Uterus (tissue), 4 donors: Measurements from ENCODE around the gene SLC49A3. TPM values are rescaled to one million over a fixed set of nuclear protein-coding genes. Genes with fewer than 3 reads are reported as not detected.
"Not testable (repeated sequence)": the region's sequence is repeated elsewhere in the genome, so short reads cannot be mapped to it uniquely, and the experiment has no call there.

ENCODE experiments used
- DNase-seq, 2 donors: peaks; one replicate each; pipeline ENCODE4 v3.0.0-alpha.2; 2019 to 2020
- H3K27ac ChIP-seq, 2 donors: fragments of 200-600 bp; sonication (generic); 1 replicate in 1 of 2; 2 replicates in 1 of 2; pipeline ENCODE4 v1.5.1; 2016 to 2018
- H3K27me3 ChIP-seq, 2 donors: fragments of 200-600 bp; sonication (generic); one replicate each; pipeline ENCODE4 v1.5.1; 2018 to 2019; ENCODE audit warnings: control low read depth in 1 of 2
- H3K36me3 ChIP-seq, 2 donors: fragments of 200-600 bp; sonication (generic); one replicate each; pipeline ENCODE4 v1.5.1; 2019; ENCODE audit warnings: control low read depth in 1 of 2
- H3K4me1 ChIP-seq, 2 donors: fragments of 200-600 bp; sonication (generic); one replicate each; pipeline ENCODE4 v1.5.1; 2018 to 2019; ENCODE audit warnings: control low read depth in 1 of 2
- H3K4me3 ChIP-seq, 2 donors: fragments of 200-600 bp; sonication (generic); 1 replicate in 1 of 2; 2 replicates in 1 of 2; pipeline ENCODE4 v1.5.1; 2018 to 2019; ENCODE audit warnings: mild to moderate bottlenecking in 1 of 2
- H3K9me3 ChIP-seq, 2 donors: fragments of 200-600 bp; sonication (generic); one replicate each; pipeline ENCODE4 v1.5.1; 2019; ENCODE audit warnings: control low read depth in 1 of 2
- CTCF ChIP-seq, 4 experiments: fragments of 200-600 bp in 2 of 4; fragments of 450-650 bp in 2 of 4; sonication (generic) in 2 of 4; IDR thresholded peaks; one replicate each; pipeline ENCODE4 v1.5.1; 2016 to 2019; ENCODE audit warnings: antibody characterized with exemption in 4 of 4, mild to moderate bottlenecking in 2 of 4, moderate library complexity in 1 of 4
- POLR2A ChIP-seq, 2 donors: fragments of 450-650 bp; IDR thresholded peaks; one replicate each; pipeline ENCODE4 v1.6.1; 2016; ENCODE audit warnings: antibody characterized with exemption in 2 of 2, mild to moderate bottlenecking in 1 of 2, moderate library complexity in 1 of 2
- intact Hi-C: fragments of 100-400 bp; cut with DNase I; formaldehyde crosslinking; loops from one replicate; pipeline ENCODE4 v1.15.1; 2023; ENCODE audit warnings: low total_unique reads
- total RNA-seq, 4 donors: library from RNA; depleted of rRNA in 3 of 4; stranded (reverse); fragments of >200 nt in 3 of 4; gene quantifications; one replicate each; pipeline versions ENCODE4 v1.1.0 to v1.2.4, GENCODE V29; 2014 to 2023
- donor health status: DM: yes; HTN: yes; CAD: no.

Gene SLC49A3
- total RNA-seq, 4 donors from 2014 or later, result 1.2 to 12.6 (median 2.8) TPM

DNA sequence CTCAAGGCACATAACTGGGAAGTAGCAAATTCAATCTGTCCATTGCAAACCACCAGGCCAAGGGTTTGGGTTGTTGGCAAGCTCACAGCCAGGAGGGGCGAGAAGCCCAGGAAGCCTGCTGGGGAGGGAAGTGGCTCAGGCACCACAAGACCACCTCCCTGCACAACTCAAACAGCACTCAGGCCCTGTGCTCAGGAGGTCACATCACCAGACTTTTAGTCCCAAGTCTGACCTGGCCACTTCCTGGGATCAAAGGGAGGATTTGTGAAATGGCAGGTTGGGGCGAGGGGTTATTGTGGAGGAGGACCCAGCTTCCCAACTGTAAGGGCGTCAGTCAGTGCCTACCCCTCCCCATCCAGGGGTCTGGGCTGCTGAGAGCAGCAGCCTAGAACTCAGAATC lies 17.2 kb downstream of the SLC49A3 start:
- Histone ChIP-seq H3K4me3 (no peak overlapping the region), H3K36me3 (no peaks in the 10 kb centered on the region), H3K27ac (no peak overlapping the region), H3K9me3 (no peaks in the 10 kb centered on the region), H3K4me1 (peaks cover 6 to 7% of the 10 kb centered on the region in 2 donors), H3K27me3 (no peaks in the 10 kb centered on the region)
- no peak for DNase-seq
- intact Hi-C loops, result no loop called here
- TF ChIP-seq POLR2A (IDR thresholded peaks at IDR 0.05) (no peak), CTCF (IDR thresholded peaks at IDR 0.05) (no peak)

DNA sequence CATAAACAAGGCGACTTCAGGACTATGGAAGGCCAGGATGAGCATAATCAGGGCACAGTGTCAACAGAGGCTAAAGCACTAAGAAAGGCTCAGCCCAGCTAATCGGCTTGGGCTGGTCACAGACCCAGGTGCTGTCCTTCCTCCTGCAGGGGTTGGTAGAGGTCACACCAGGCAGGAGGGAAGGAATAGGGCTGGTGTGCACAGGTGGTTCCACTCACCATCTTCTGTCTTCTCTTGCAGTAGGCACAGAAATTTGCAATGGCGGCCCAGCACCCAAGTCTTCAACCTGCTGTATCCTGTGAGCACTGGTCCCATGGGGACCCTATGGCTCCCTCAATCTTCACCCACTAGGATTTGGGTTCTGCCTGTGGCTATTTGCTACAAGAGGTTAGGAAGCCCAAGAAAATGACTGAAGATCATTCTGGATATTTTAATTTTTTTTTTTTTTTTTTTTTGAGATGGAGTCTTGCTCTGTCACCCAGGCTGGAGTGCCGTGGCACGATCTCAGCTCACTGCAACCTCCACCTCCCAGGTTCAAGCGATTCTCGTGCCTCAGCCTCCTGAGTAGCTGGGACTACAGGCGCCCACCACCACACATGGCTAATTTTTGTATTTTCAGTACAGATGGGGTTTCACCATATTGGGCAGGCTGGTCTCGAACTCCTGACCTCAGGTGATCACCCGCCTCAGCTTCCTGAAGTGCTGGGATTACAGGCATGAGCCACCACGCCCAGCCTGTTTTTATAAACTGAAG lies 19.0 kb downstream of the SLC49A3 start:
- DNase-seq, H3K27me3 ChIP-seq, H3K27ac ChIP-seq, H3K4me3 ChIP-seq, intact Hi-C loops, H3K4me1 ChIP-seq, H3K9me3 ChIP-seq, H3K36me3 ChIP-seq: not testable (repeated sequence)

- H3K27me3 ChIP-seq, H3K4me1 ChIP-seq, DNase-seq, H3K4me3 ChIP-seq, H3K9me3 ChIP-seq, H3K36me3 ChIP-seq, H3K27ac ChIP-seq, intact Hi-C loops: not testable (repeated sequence)
Observed at GRCh38 chr4:668219-668618, 20.7 kb downstream of the SLC49A3 start.

DNA sequence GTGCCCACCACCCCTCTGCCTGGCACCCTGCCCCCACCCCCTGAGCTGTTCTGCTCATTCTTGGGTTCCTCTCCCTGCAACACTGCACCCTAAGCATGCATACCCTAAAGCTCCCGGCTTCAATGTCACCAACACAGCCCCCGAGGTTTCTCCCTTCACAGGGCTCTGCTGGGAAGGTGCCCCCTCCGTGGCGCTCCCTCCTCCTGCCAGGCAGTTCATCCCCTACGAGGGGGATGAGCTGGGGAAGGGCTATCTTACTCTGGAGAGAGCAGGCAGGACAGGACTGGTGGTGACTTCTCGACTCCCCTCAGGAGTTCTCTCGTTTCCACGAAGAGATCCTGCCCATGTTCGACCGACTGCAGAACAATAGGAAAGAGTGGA lies 21.4 kb downstream of the SLC49A3 start:
- Histone ChIP-seq H3K9me3 (no peaks in the 10 kb centered on the region), H3K27ac (no peak overlapping the region), H3K4me3 (no peak overlapping the region), H3K36me3 (no peaks in the 10 kb centered on the region), H3K27me3 (no peaks in the 10 kb centered on the region), H3K4me1 (no peaks in the 10 kb centered on the region)
- TF ChIP-seq CTCF (IDR thresholded peaks at IDR 0.05), result no peak
- TF ChIP-seq POLR2A (IDR thresholded peaks at IDR 0.05), result no peak
- no peak for DNase-seq
- intact Hi-C loops, result no loop called here

- no peaks in the 10 kb centered on the region for H3K4me1 ChIP-seq
- no peaks in the 10 kb centered on the region for H3K27me3 ChIP-seq
- H3K4me3 ChIP-seq, result no peak overlapping the region
- no peak for DNase-seq
- TF ChIP-seq POLR2A (IDR thresholded peaks at IDR 0.05) (no peak), CTCF (IDR thresholded peaks at IDR 0.05) (no peak)
- no peak overlapping the region for H3K27ac ChIP-seq
- no peaks in the 10 kb centered on the region for H3K9me3 ChIP-seq
- H3K36me3 ChIP-seq, result no peaks in the 10 kb centered on the region
- intact Hi-C loops, result no loop called here
Observed at GRCh38 chr4:666822-667544, 22.0 kb downstream of the SLC49A3 start.

DNA sequence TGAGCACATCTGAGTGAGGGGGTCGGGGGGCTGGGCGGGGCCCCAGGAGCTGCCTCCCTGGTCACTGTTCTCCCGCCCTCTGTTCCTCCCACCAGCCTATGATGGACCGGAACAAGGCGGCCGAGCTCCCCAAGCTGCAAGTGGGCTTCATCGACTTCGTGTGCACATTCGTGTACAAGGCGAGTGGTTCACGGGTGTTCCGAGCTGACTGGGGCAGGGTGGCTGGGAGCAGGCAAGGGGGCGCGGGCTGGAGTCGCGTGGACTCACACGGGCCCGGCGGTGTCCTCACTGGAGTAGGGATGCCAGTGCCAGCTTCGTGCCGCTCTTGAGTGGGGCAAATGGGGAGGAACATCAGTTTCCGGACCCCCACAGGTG lies 22.5 kb downstream of the SLC49A3 start:
- H3K9me3 ChIP-seq, result no peaks in the 10 kb centered on the region
- H3K36me3 ChIP-seq, result no peaks in the 10 kb centered on the region
- no peaks in the 10 kb centered on the region for H3K27me3 ChIP-seq
- no peak overlapping the region for H3K27ac ChIP-seq
- DNase-seq, result no peak
- H3K4me3 ChIP-seq, result no peak overlapping the region
- no peaks in the 10 kb centered on the region for H3K4me1 ChIP-seq
- intact Hi-C loops, result no loop called here
- TF ChIP-seq CTCF (IDR thresholded peaks at IDR 0.05), result no peak
- no peak for TF ChIP-seq POLR2A (IDR thresholded peaks at IDR 0.05)
